ENCODE data around the gene PCDH10. TPM values are rescaled to one million over a fixed set of nuclear protein-coding genes. Genes with fewer than 3 reads are reported as not detected.

PCDH10 gene
- total and polyA plus RNA-seq, 2 of the 8 experiments (the other 6 are each of a cell fraction or from before 2014, with no cell fraction given) = 2.2 to 10.0 TPM

- Histone ChIP-seq H2BK15ac (ENCODE audit: low read length) (no peak overlapping the region), H3K18ac (ENCODE audit: extremely low read depth, low read length) (no peak overlapping the region), H3K4me3 (ENCODE audit: extremely low read depth in 1 of 4, insufficient read depth in 2 of 4, low read depth in 3 of 4, low read length in 4 of 4) (no peak overlapping the region), H3K4me1 (replicated peaks in 1 of 4; ENCODE audit: control insufficient read depth in 3 of 4, insufficient read depth in 4 of 4, low read length in 3 of 4) (no peaks in the 10 kb centered on the region), H3K56ac (replicated peaks; ENCODE audit: insufficient read length, low read depth, low read length) (no peak overlapping the region), H2BK12ac (ENCODE audit: low read depth, low read length) (no peak overlapping the region), H2BK5ac (ENCODE audit: low read depth, low read length) (no peak overlapping the region), H3K79me1 (ENCODE audit: low read depth, low read length) (no peaks in the 10 kb centered on the region), H2AK5ac (ENCODE audit: low read depth, low read length) (no peak overlapping the region), H3K36me3 (ENCODE audit: control insufficient read depth in 2 of 4, insufficient read depth in 4 of 4, low read length in 3 of 4) (no peaks in the 10 kb centered on the region), H4K5ac (ENCODE audit: insufficient read length, low read depth, low read length) (no peak overlapping the region), H3K23me2 (ENCODE audit: low read depth, low read length) (no peaks in the 10 kb centered on the region), H2BK120ac (replicated peaks; ENCODE audit: low read depth, low read length) (no peak overlapping the region), H3K4me2 (ENCODE audit: insufficient read depth in 1 of 2, low read depth in 2 of 2, low read length in 2 of 2) (no peak overlapping the region), H3K4ac (replicated peaks; ENCODE audit: insufficient read length, low read depth, low read length) (no peak overlapping the region), H4K91ac (replicated peaks; ENCODE audit: insufficient read length, low read length) (no peak overlapping the region), H3K14ac (ENCODE audit: insufficient read length) (no peak overlapping the region), H3K79me2 (ENCODE audit: control insufficient read depth in 1 of 2, insufficient read depth in 2 of 2, low read length in 2 of 2) (no peaks in the 10 kb centered on the region), H3K27ac (ENCODE audit: low read depth, low read length) (no peak overlapping the region), H3K23ac (ENCODE audit: insufficient read length) (no peak overlapping the region), H4K20me1 (replicated peaks in 1 of 2; ENCODE audit: control insufficient read depth in 1 of 2, insufficient read depth in 2 of 2, low read length in 2 of 2) (no peaks in the 10 kb centered on the region), H4K8ac (ENCODE audit: extremely low read depth, insufficient read depth, low read length) (no peak overlapping the region), H2AFZ (ENCODE audit: low read length) (no peak overlapping the region), H3K27me3 (replicated peaks in 1 of 4; ENCODE audit: control insufficient read depth in 3 of 4, extremely low read depth in 1 of 4, insufficient read depth in 3 of 4, low read length in 3 of 4) (no peaks in the 10 kb centered on the region), H3K9ac (replicated peaks in 1 of 4; ENCODE audit: extremely low read depth in 1 of 4, low read depth in 3 of 4, low read length in 3 of 4) (no peak overlapping the region), H2BK20ac (ENCODE audit: low read length) (no peak overlapping the region), H3K9me3 (ENCODE audit: insufficient read depth in 2 of 2, low read depth in 1 of 2, low read length in 1 of 2) (no peaks in the 10 kb centered on the region)
- 90% methylated on average over 2 of the region's 2 CpGs; no CpG with 5 or more reads in 1 of the 2 experiments for WGBS, 2 experiments (ENCODE audit: extremely low coverage in 1 of 2, insufficient coverage in 1 of 2, insufficient read length in 1 of 2, insufficient replicate concordance in 2 of 2, low coverage in 1 of 2, low lambda C conversion rate in 2 of 2, missing lambda C conversion rate in 1 of 2)
- ChIA-PET POLR2A (ENCODE audit: partially characterized antibody) (no interaction called here), CTCF (ENCODE audit: partially characterized antibody) (interaction anchor here (2.1 to 2.2 kb wide), 2 partner anchors 10 to 15 kb away, joined by 5 to 11 read pairs; no protein-coding TSS in a partner anchor)
- FAIRE-seq (no peak), DNase-seq (ENCODE audit: low read depth in 1 of 2, low spot score in 2 of 2) (no peak)
- no peak for TF ChIP-seq FOSL1 (IDR thresholded peaks at IDR 0.05; ENCODE audit: insufficient read depth, low read depth, low read length)
- TF ChIP-seq RNF2 (IDR thresholded peaks at IDR 0.05; ENCODE audit: borderline replicate concordance, low read depth, low read length, missing control alignments, poor library complexity, severe bottlenecking) = no peak
- TF ChIP-seq POLR2A (IDR thresholded peaks at IDR 0.05; ENCODE audit: control extremely low read depth in 1 of 2, low read depth in 2 of 2, low read length in 2 of 2) = no peak
- no peak for TF ChIP-seq E2F6 (IDR thresholded peaks at IDR 0.05)
- TF ChIP-seq SIN3A (conservative IDR thresholded peaks at IDR 0.05 in 1 of 2, IDR thresholded peaks at IDR 0.05 in 1 of 2; ENCODE audit: low read depth in 1 of 2, low read length in 2 of 2) = no peak
- TF ChIP-seq SIX5 (IDR thresholded peaks at IDR 0.05; ENCODE audit: low read depth, low read length) = no peak
- TF ChIP-seq PHF8 (conservative IDR thresholded peaks at IDR 0.05; ENCODE audit: low read depth, low read length) = no peak
- TF ChIP-seq ATF2 (IDR thresholded peaks at IDR 0.05; ENCODE audit: low read length) = no peak
- no peak for TF ChIP-seq SAP30 (IDR thresholded peaks at IDR 0.05; ENCODE audit: insufficient read depth, insufficient replicate concordance, low read length)
Measured at GRCh38 chr4:133161570-133162295, 12.6 kb downstream of the PCDH10 start.

All from H1 (cell line).